HG03432 (cell line): ENCODE results near the gene ZNF398.

Experiments
- ATAC-seq: cut with Tn5 transposase; IDR thresholded peaks from one replicate; pipeline ENCODE4 v1.9.1; 2021; ENCODE audit warnings: mild to moderate bottlenecking, moderate library complexity; ENCODE audit not compliant: unreplicated experiment

ZNF398 gene

GRCh38 chr7:149195180-149196150 lies 48.2 kb downstream of the ZNF398 start, which contains the start of gene ZNF282:
TSS of gene ZNF282 (plus strand) at chr7:149195546. CDS start at chr7:149195590, 44 bp downstream.
- ATAC-seq = peak; percentile 95

- ATAC-seq = peak; percentile 7
Measured at GRCh38 chr7:149196151-149196704, 49.0 kb downstream of the ZNF398 start.

- no peak for ATAC-seq
Measured at GRCh38 chr7:149196705-149197171, 49.5 kb downstream of the ZNF398 start.

- ATAC-seq = no peak
Measured at GRCh38 chr7:149197675-149198074, 50.4 kb downstream of the ZNF398 start.

- no peak for ATAC-seq
Measured at GRCh38 chr7:149198161-149198816, 51.0 kb downstream of the ZNF398 start.

GRCh38 chr7:149199234-149199995 lies 52.2 kb downstream of the ZNF398 start:
- no peak for ATAC-seq

- ATAC-seq = no peak
Measured at GRCh38 chr7:149202831-149203231, 55.6 kb downstream of the ZNF398 start.

GRCh38 chr7:149205690-149206381 lies 58.6 kb downstream of the ZNF398 start:
- no peak for ATAC-seq

GRCh38 chr7:149207324-149208035 lies 60.2 kb downstream of the ZNF398 start:
- no peak for ATAC-seq

- ATAC-seq = peak; percentile 66
Measured at GRCh38 chr7:149209518-149210269, 62.4 kb downstream of the ZNF398 start.

- ATAC-seq = no peak
Measured at GRCh38 chr7:149210551-149210950, 63.3 kb downstream of the ZNF398 start.

- ATAC-seq = no peak
Measured at GRCh38 chr7:149214020-149214720, 66.9 kb downstream of the ZNF398 start.

- ATAC-seq = no peak
Measured at GRCh38 chr7:149216402-149216801, 69.1 kb downstream of the ZNF398 start.

GRCh38 chr7:149217570-149217969 lies 70.3 kb downstream of the ZNF398 start:
- no peak for ATAC-seq

GRCh38 chr7:149218469-149219420 lies 71.5 kb downstream of the ZNF398 start:
- ATAC-seq = no peak

- no peak for ATAC-seq
Measured at GRCh38 chr7:149220534-149220933, 73.3 kb downstream of the ZNF398 start.

GRCh38 chr7:149223176-149223575 lies 75.9 kb downstream of the ZNF398 start:
- no peak for ATAC-seq
